Astrocyte (in vitro differentiated cells and primary cell): Measurements from ENCODE around the gene ESRRA.

ENCODE experiments used
- CTCF ChIP-seq: IDR thresholded peaks from 2 replicates; pipeline ENCODE4 v1.5.1; 2011; ENCODE audit warnings: low read depth, mild to moderate bottlenecking, inconsistent platforms, low read length, moderate library complexity; ENCODE audit not compliant: insufficient read depth
- EZH2 ChIP-seq: IDR thresholded peaks from 2 replicates; pipeline ENCODE4 v1.6.1; 2012; ENCODE audit warnings: mild to moderate bottlenecking, low read length, inconsistent platforms; ENCODE audit not compliant: insufficient read depth

GRCh38 chr11:64305691-64306562, 603 bp downstream of the ESRRA start:
- TF ChIP-seq CTCF = peak; percentile 5
- TF ChIP-seq EZH2 = no peak
